ENCODE results near the gene ADM5. TPM values are rescaled to one million over a fixed set of nuclear protein-coding genes. Genes with fewer than 3 reads are reported as not detected.
"Not testable (repeated sequence)": the region's sequence is repeated elsewhere in the genome, so short reads cannot be mapped to it uniquely, and the experiment has no call there.

ADM5 gene
- total and polyA plus RNA-seq, 8 donors: 0.28 to 2.5 (median 0.66) TPM

DNA sequence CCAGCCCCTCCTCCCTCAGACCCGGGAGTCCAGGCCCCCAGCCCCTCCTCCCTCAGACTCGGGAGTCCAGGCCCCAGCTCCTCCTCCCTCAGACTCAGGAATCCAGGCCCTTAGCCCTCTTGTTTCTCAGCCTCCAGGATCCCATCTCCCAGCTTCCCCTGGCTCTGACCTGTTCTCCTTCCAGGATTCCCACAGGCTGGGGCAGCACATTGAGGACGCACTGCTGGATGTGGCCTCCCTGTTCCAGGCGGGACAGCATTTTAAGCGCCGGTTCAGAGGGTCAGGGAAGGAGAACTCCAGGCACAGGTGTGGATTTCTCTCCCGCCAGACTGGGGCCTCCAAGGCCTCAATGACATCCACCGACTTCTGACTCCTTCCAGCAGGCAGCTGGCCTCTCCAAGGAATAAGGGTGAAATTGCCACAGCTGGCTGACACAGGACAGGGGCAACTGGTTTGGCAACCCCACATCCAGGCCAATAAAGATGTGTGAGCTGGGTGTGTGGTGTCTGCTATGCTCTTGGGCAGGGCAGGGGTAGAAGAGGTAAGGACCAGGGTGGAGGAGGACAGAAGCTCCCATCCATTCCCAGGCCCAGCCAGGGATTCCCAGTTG lies 23.9 kb downstream of the ADM5 start:
- 56 to 64% methylated on average over 8 of the region's 8 CpGs for WGBS, 2 donors
- no peak for DNase-seq
- intact Hi-C loops (cut with DNase I): no loop called here
- no peaks in the 10 kb centered on the region for H3K27me3 ChIP-seq
- H3K4me3 ChIP-seq: no peak overlapping the region
- no peak for ATAC-seq
- TF ChIP-seq, protein P1, sequence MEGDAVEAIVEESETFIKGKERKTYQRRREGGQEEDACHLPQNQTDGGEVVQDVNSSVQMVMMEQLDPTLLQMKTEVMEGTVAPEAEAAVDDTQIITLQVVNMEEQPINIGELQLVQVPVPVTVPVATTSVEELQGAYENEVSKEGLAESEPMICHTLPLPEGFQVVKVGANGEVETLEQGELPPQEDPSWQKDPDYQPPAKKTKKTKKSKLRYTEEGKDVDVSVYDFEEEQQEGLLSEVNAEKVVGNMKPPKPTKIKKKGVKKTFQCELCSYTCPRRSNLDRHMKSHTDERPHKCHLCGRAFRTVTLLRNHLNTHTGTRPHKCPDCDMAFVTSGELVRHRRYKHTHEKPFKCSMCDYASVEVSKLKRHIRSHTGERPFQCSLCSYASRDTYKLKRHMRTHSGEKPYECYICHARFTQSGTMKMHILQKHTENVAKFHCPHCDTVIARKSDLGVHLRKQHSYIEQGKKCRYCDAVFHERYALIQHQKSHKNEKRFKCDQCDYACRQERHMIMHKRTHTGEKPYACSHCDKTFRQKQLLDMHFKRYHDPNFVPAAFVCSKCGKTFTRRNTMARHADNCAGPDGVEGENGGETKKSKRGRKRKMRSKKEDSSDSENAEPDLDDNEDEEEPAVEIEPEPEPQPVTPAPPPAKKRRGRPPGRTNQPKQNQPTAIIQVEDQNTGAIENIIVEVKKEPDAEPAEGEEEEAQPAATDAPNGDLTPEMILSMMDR (IDR thresholded peaks at IDR 0.05): no peak
- H3K9me3 ChIP-seq: no peaks in the 10 kb centered on the region
- H3K27ac ChIP-seq: no peak overlapping the region
- no peak for FAIRE-seq
- H3K36me3 ChIP-seq: no peaks in the 10 kb centered on the region
- H3K4me1 ChIP-seq: no peaks in the 10 kb centered on the region

DNA sequence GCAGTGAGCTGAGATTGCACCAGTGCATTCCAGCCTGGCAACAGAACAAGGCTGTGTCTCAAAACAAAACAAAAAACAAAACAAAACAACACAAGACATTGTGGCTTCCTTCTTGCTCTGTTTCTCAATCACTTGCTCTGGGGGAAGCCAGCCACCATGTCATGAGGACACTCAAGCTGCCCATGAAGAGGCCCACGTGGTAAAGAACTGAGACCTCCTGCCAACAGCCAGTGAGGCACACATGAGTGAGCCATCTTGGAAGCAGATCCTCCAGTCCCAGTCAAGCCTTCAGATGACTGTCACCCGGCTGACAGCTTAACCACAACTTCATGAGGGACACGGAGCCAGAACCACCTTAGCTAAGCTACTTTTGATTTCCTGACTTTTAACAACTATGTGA lies 26.8 kb downstream of the ADM5 start:
- Histone ChIP-seq H3K27ac (no peak overlapping the region), H3K4me1 (no peaks in the 10 kb centered on the region), H3K9me3 (no peaks in the 10 kb centered on the region), H3K36me3 (no peaks in the 10 kb centered on the region), H3K27me3 (no peaks in the 10 kb centered on the region), H3K4me3 (no peak overlapping the region)
- TF ChIP-seq, protein P1 (IDR thresholded peaks at IDR 0.05): no peak
- 69 to 71% methylated on average over 3 of the region's 3 CpGs for WGBS, 2 donors
- no peak for FAIRE-seq
- DNase-seq: no peak
- no peak for ATAC-seq
- intact Hi-C loops (cut with DNase I): no loop called here

DNA sequence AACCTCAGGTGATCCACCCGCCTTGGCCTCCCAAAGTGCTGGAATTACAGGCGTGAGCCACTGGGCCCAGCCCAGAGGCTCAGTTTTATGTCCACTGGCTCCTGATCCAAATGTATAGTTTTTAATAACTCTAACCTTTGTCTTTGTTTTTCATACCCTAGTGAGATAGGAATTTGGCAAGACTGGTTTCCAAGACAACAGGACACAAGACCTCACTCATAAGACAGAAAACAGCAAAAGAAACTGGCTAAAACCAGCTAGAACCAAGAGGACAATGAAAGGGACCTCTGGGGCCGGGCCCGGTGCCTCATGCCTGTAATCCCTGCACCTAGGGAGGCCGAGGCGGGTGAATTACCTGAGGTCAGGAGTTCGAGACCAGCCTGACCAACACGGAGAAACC lies 29.1 kb downstream of the ADM5 start:
- TF ChIP-seq, protein P1 (IDR thresholded peaks at IDR 0.05): no peak
- Histone ChIP-seq H3K4me1 (no peaks in the 10 kb centered on the region), H3K27ac (no peak overlapping the region), H3K9me3 (no peaks in the 10 kb centered on the region), H3K27me3 (no peaks in the 10 kb centered on the region), H3K36me3 (no peaks in the 10 kb centered on the region), H3K4me3 (no peak overlapping the region)
- no peak for DNase-seq
- WGBS, 2 donors: 89% methylated on average over 8 of the region's 8 CpGs
- no peak for FAIRE-seq
- no peak for ATAC-seq
- intact Hi-C loops (cut with DNase I): no loop called here

DNA sequence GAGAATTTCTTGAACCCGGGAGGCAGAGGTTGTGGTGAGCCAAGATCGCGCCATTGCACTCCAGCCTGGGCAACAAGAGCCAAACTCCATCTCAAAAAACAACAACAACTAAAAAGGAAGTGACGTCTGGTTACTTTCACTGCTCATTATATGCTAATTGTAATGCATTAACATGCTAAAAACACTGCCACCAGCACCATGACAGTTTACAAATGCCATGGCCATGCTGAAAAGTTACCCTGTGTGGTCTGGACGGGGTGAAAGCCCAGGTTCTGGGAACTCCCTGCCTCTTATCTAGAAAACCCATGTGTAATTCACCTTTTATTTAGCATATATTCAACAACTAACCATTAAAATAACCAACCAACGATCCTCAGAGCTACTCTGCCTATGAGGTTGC lies 29.6 kb downstream of the ADM5 start:
- intact Hi-C loops (cut with DNase I): no loop called here
- Histone ChIP-seq H3K27ac (no peak overlapping the region), H3K9me3 (no peaks in the 10 kb centered on the region), H3K4me1 (no peaks in the 10 kb centered on the region), H3K4me3 (no peak overlapping the region), H3K27me3 (no peaks in the 10 kb centered on the region), H3K36me3 (no peaks in the 10 kb centered on the region)
- whole genome bisulfite sequencing, 2 donors: 81 to 82% methylated on average over 6 of the region's 6 CpGs
- ATAC-seq (no peak), DNase-seq (no peak), FAIRE-seq (no peak)
- TF ChIP-seq, protein P1 (IDR thresholded peaks at IDR 0.05): no peak

DNA sequence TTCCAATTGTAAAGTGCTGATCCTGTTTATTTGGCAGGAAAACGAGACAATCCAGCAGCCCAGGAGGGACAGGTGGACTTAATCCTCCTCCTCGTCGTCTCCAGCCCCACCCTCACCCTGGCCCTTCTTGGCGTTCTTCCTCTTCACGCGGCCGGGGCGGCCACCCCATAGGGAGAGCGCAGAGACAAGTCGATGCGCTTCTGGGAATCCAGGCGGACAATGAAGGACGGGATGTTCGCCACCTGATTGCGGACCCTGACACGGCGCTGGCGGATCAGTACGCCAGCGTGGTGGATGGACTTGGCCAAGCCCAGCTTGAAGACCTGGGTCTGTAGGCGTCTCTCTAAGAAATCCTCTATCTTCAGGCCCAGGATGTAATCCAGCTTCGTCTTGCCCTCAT lies 30.0 kb downstream of the ADM5 start:
- FAIRE-seq: not testable (repeated sequence)

More for the DNA sequence above, 30.0 kb downstream of the ADM5 start:
- H3K4me3 ChIP-seq; H3K36me3 ChIP-seq; ATAC-seq; DNase-seq; H3K4me1 ChIP-seq; H3K27me3 ChIP-seq; H3K9me3 ChIP-seq; intact Hi-C loops (cut with DNase I); H3K27ac ChIP-seq: not testable (repeated sequence)
- 69 to 72% methylated on average over 22 of the region's 22 CpGs for WGBS, 2 donors

Data from pancreas (tissue), 10 donors.